Breast epithelium (tissue), 3 donors: ENCODE data around the gene NXNL1.

ENCODE experiments used
- CTCF ChIP-seq, 3 donors: fragments of 450-650 bp; IDR thresholded peaks; one replicate each; pipeline ENCODE4 v1.5.1; 2016 to 2017; ENCODE audit warnings: antibody characterized with exemption in 3 of 3, mild to moderate bottlenecking in 3 of 3, moderate library complexity in 3 of 3
- POLR2A ChIP-seq: fragments of 450-650 bp; IDR thresholded peaks from one replicate; pipeline ENCODE4 v1.6.1; 2016; ENCODE audit warnings: antibody characterized with exemption, mild to moderate bottlenecking, moderate library complexity

- TF ChIP-seq POLR2A (no peak), CTCF (IDR thresholded peaks at IDR 0.05) (no peak)
These were observed 7.8 kb upstream of the NXNL1 start for GRCh38 chr19:17468302-17469091.
